H1 (cell line): ENCODE data around the gene SEC62. TPM values are rescaled to one million over a fixed set of nuclear protein-coding genes. Genes with fewer than 3 reads are reported as not detected.

Experiments
- CTCF ChIA-PET: fragments of 300-600 bp; sonication (Branson Sonifier 250); formaldehyde crosslinking; loops from one replicate; lab custom pipeline; 2021; ENCODE audit not compliant: partially characterized antibody; lab: Charles Lee
- POLR2A ChIA-PET: fragments of 300-600 bp; sonication (Branson Sonifier 250); formaldehyde crosslinking; loops from one replicate; lab custom pipeline; 2021; ENCODE audit warnings: inconsistent platforms; ENCODE audit not compliant: partially characterized antibody; lab: Charles Lee
- DNase-seq, 2 experiments: peaks; one replicate each; pipeline versions ENCODE4 v3.0.0 to v3.0.0-alpha.2; 2010 to 2022; ENCODE audit warnings: low spot score in 2 of 2, low read depth in 1 of 2, mixed read lengths in 1 of 2
- FAIRE-seq: peaks from 2 replicates; lab custom pipeline; 2011; peaks lifted over from hg19 to GRCh38; lab: Jason Lieb, UNC
- H2AFZ ChIP-seq: 2 replicates; pipeline ENCODE4 v1.8.1; 2012; ENCODE audit warnings: low read length, inconsistent platforms
- H2AK5ac ChIP-seq: 2 replicates; pipeline ENCODE4 v1.6.1; 2013; ENCODE audit warnings: low read depth, low read length
- H2BK120ac ChIP-seq: replicated peaks from 2 replicates; pipeline ENCODE3; 2013; ENCODE audit warnings: low read depth, low read length, inconsistent platforms
- H2BK12ac ChIP-seq: 2 replicates; pipeline ENCODE4 v1.6.1; 2013; ENCODE audit warnings: low read depth, low read length
- H2BK15ac ChIP-seq: 2 replicates; pipeline ENCODE4 v1.6.1; 2013; ENCODE audit warnings: low read length
- H2BK20ac ChIP-seq: 2 replicates; pipeline ENCODE4 v1.6.1; 2013; ENCODE audit warnings: low read length
- H2BK5ac ChIP-seq: 2 replicates; pipeline ENCODE4 v1.6.1; 2013; ENCODE audit warnings: low read depth, low read length
- H3K14ac ChIP-seq: 2 replicates; pipeline ENCODE4 v1.6.1; 2013; ENCODE audit warnings: inconsistent platforms; ENCODE audit not compliant: insufficient read length
- H3K18ac ChIP-seq: 2 replicates; pipeline ENCODE4 v1.6.1; 2013; ENCODE audit warnings: low read length; ENCODE audit errors: extremely low read depth
- H3K23ac ChIP-seq: 2 replicates; pipeline ENCODE4 v1.6.1; 2013; ENCODE audit warnings: inconsistent platforms; ENCODE audit not compliant: insufficient read length
- H3K23me2 ChIP-seq: 2 replicates; pipeline ENCODE4 v1.6.1; 2013; ENCODE audit warnings: low read depth, low read length
- H3K27ac ChIP-seq: 2 replicates; pipeline ENCODE4 v1.6.1; 2011; ENCODE audit warnings: low read depth, low read length, inconsistent platforms
- H3K27me3 ChIP-seq, 4 experiments: replicated peaks in 1 of 4; 1 replicate in 1 of 4; 2 replicates in 3 of 4; pipeline versions ENCODE4 v1.6.1 to v1.8.1; 2011 to 2013; ENCODE audit warnings: low read length in 3 of 4, mild to moderate bottlenecking in 3 of 4, inconsistent platforms in 2 of 4, mixed read lengths in 2 of 4, moderate library complexity in 1 of 4; ENCODE audit not compliant: control insufficient read depth in 3 of 4, insufficient read depth in 3 of 4; ENCODE audit errors: extremely low read depth in 1 of 4
- H3K36me3 ChIP-seq, 4 experiments: 2 replicates each; pipeline versions ENCODE4 v1.6.1 to v1.8.1; 2011 to 2013; ENCODE audit warnings: mild to moderate bottlenecking in 4 of 4, low read length in 3 of 4, moderate library complexity in 2 of 4, control low read depth in 1 of 4, inconsistent platforms in 1 of 4; ENCODE audit not compliant: insufficient read depth in 4 of 4, control insufficient read depth in 2 of 4
- H3K4ac ChIP-seq: replicated peaks from 2 replicates; pipeline ENCODE3; 2013; ENCODE audit warnings: low read length, low read depth, mixed read lengths, inconsistent platforms; ENCODE audit not compliant: insufficient read length
- H3K4me1 ChIP-seq, 4 experiments: replicated peaks in 1 of 4; 1 replicate in 1 of 4; 2 replicates in 3 of 4; pipeline versions ENCODE4 v1.6.1 to v1.8.1; 2011 to 2013; ENCODE audit warnings: low read length in 3 of 4, inconsistent platforms in 2 of 4, mixed read lengths in 1 of 4; ENCODE audit not compliant: insufficient read depth in 4 of 4, control insufficient read depth in 3 of 4
- H3K4me2 ChIP-seq, 2 experiments: 2 replicates each; pipeline versions ENCODE4 v1.6.1 to v1.8.1; 2011 to 2013; ENCODE audit warnings: low read depth in 2 of 2, low read length in 2 of 2, control low read depth in 1 of 2, inconsistent platforms in 1 of 2, mild to moderate bottlenecking in 1 of 2; ENCODE audit not compliant: insufficient read depth in 1 of 2
- H3K4me3 ChIP-seq, 4 experiments: fragments of 200-600, 300-600 bp in 1 of 4; sonication (generic), shearing (Covaris generic), sonication (Bioruptor Twin) in 1 of 4; 2 replicates each; pipeline versions ENCODE4 v1.5.1 to v1.8.1; 2011 to 2016; ENCODE audit warnings: low read length in 4 of 4, low read depth in 3 of 4, control low read depth in 2 of 4, inconsistent platforms in 2 of 4, mild to moderate bottlenecking in 2 of 4, mixed read lengths in 1 of 4, moderate library complexity in 1 of 4; ENCODE audit not compliant: insufficient read depth in 2 of 4; ENCODE audit errors: extremely low read depth in 1 of 4
- H3K56ac ChIP-seq: replicated peaks from 2 replicates; pipeline ENCODE3; 2013; ENCODE audit warnings: low read depth, mild to moderate bottlenecking, mixed read lengths, low read length, inconsistent platforms; ENCODE audit not compliant: insufficient read length
- H3K79me1 ChIP-seq: 2 replicates; pipeline ENCODE4 v1.6.1; 2013; ENCODE audit warnings: low read depth, low read length, control low read depth
- H3K79me2 ChIP-seq, 2 experiments: 2 replicates each; pipeline versions ENCODE4 v1.6.1 to v1.8.1; 2012 to 2013; ENCODE audit warnings: low read length in 2 of 2, mild to moderate bottlenecking in 2 of 2, inconsistent platforms in 1 of 2; ENCODE audit not compliant: insufficient read depth in 2 of 2, control insufficient read depth in 1 of 2
- H3K9ac ChIP-seq, 4 experiments: replicated peaks in 1 of 4; 1 replicate in 1 of 4; 2 replicates in 3 of 4; pipeline versions ENCODE4 v1.6.1 to v1.8.1; 2011 to 2013; ENCODE audit warnings: low read depth in 3 of 4, low read length in 3 of 4, control low read depth in 2 of 4, mild to moderate bottlenecking in 2 of 4, moderate library complexity in 2 of 4, inconsistent platforms in 1 of 4; ENCODE audit errors: extremely low read depth in 1 of 4
- H3K9me3 ChIP-seq, 2 experiments: 2 replicates each; pipeline versions ENCODE4 v1.6.1 to v1.8.1; 2012 to 2013; ENCODE audit warnings: mild to moderate bottlenecking in 2 of 2, moderate library complexity in 2 of 2, control low read depth in 1 of 2, inconsistent platforms in 1 of 2, low read depth in 1 of 2, low read length in 1 of 2, mixed read lengths in 1 of 2; ENCODE audit not compliant: insufficient read depth in 2 of 2
- H4K20me1 ChIP-seq, 2 experiments: replicated peaks in 1 of 2; 2 replicates each; pipeline versions ENCODE3 to v1.8.1; 2011 to 2013; ENCODE audit warnings: inconsistent platforms in 2 of 2, low read length in 2 of 2, mild to moderate bottlenecking in 1 of 2; ENCODE audit not compliant: insufficient read depth in 2 of 2, control insufficient read depth in 1 of 2
- H4K5ac ChIP-seq: 2 replicates; pipeline ENCODE4 v1.6.1; 2013; ENCODE audit warnings: low read length, low read depth, mixed read lengths, inconsistent platforms; ENCODE audit not compliant: insufficient read length
- H4K8ac ChIP-seq: 2 replicates; pipeline ENCODE4 v1.8.0; 2013; ENCODE audit warnings: mild to moderate bottlenecking, moderate library complexity, low read length, inconsistent platforms; ENCODE audit not compliant: insufficient read depth; ENCODE audit errors: extremely low read depth
- H4K91ac ChIP-seq: replicated peaks from 2 replicates; pipeline ENCODE3; 2013; ENCODE audit warnings: low read length, mixed read lengths, inconsistent platforms; ENCODE audit not compliant: insufficient read length
- ATF3 ChIP-seq: IDR thresholded peaks from 2 replicates; pipeline ENCODE4 v1.6.1; 2011; ENCODE audit warnings: low read depth, mild to moderate bottlenecking, low read length; ENCODE audit not compliant: insufficient read depth
- CTCF ChIP-seq, 3 experiments: IDR thresholded peaks; 1 replicate in 2 of 3; 2 replicates in 1 of 3; pipeline versions ENCODE4 v1.5.1 to v1.6.1; 2011; ENCODE audit warnings: low read length in 3 of 3, mild to moderate bottlenecking in 3 of 3, inconsistent platforms in 2 of 3, low read depth in 1 of 3, moderate library complexity in 1 of 3; ENCODE audit not compliant: insufficient read depth in 1 of 3; ENCODE audit errors: control extremely low read depth in 1 of 3
- E2F6 ChIP-seq: IDR thresholded peaks from 2 replicates; pipeline ENCODE4 v1.6.1; 2012; ENCODE audit warnings: inconsistent platforms
- EZH2 ChIP-seq: fragments of 200-600 bp; sonication (generic); IDR thresholded peaks from 2 replicates; pipeline ENCODE4 v1.7.1; 2012; ENCODE audit warnings: low read depth, mild to moderate bottlenecking, moderate library complexity, low read length, inconsistent platforms; ENCODE audit not compliant: severe bottlenecking
- JUN ChIP-seq: IDR thresholded peaks from 2 replicates; pipeline ENCODE4 v1.6.1; 2011; ENCODE audit warnings: low read depth, mild to moderate bottlenecking, improper control_type of control experiment, low read length
- MAX ChIP-seq: IDR thresholded peaks from 2 replicates; pipeline ENCODE4 v1.6.1; 2012; ENCODE audit warnings: inconsistent platforms
- RFX5 ChIP-seq: IDR thresholded peaks from 2 replicates; pipeline ENCODE4 v1.6.1; 2011; ENCODE audit warnings: low read depth, low read length, improper control_type of control experiment, borderline replicate concordance
- RXRA ChIP-seq: IDR thresholded peaks from 2 replicates; pipeline ENCODE4 v1.6.1; 2011; ENCODE audit warnings: low read depth, mild to moderate bottlenecking, low read length, moderate library complexity; ENCODE audit not compliant: insufficient read depth
- SIX5 ChIP-seq: IDR thresholded peaks from 2 replicates; pipeline ENCODE4 v1.6.1; 2011; ENCODE audit warnings: mild to moderate bottlenecking, low read depth, low read length
- SUZ12 ChIP-seq: fragments of 200-600 bp; sonication (generic); IDR thresholded peaks from 2 replicates; pipeline ENCODE4 v1.6.1; 2012; ENCODE audit warnings: mild to moderate bottlenecking, inconsistent platforms, low read length, moderate library complexity, mixed read lengths
- WGBS, 2 experiments: shearing (Covaris generic) in 1 of 2; methylation state at CpG; one replicate each; pipeline versions ENCODE4 v1.1.6 to v1.1.7; 2013 to 2015; ENCODE audit warnings: low lambda C conversion rate in 2 of 2, mixed read lengths in 2 of 2, inconsistent platforms in 1 of 2, low coverage in 1 of 2, missing lambda C conversion rate in 1 of 2; ENCODE audit not compliant: insufficient replicate concordance in 2 of 2, insufficient coverage in 1 of 2, insufficient read length in 1 of 2; ENCODE audit errors: extremely low coverage in 1 of 2, missing lambda C conversion rate in 1 of 2; 5-methylcytosine and 5-hydroxymethylcytosine counted together
- polyA plus RNA-seq, 7 experiments: library from polyadenylated mRNA; depleted of rRNA in 3 of 7; stranded (reverse) in 5 of 7; unstranded in 2 of 7; fragments of >200 nt in 5 of 7; fragments of 200-250 nt in 2 of 7; gene quantifications; 1 replicate in 5 of 7; 2 replicates in 1 of 7; 4 replicates in 1 of 7; pipeline versions ENCODE4 v1.2.1 to v1.2.3, GENCODE V29; 2011 to 2013; ENCODE audit warnings: missing spikeins in 2 of 7, mixed read lengths in 2 of 7
- total RNA-seq: library from RNA; stranded (reverse); fragmentation: NEBNext Ultra II Directional; extraction: Animal tissue kit (Norgen Biotek cat#: 25700); gene quantifications from 2 replicates; pipeline ENCODE4 v1.2.1, GENCODE V29; 2021

Gene SEC62
- total and polyA plus RNA-seq, 2 of the 8 experiments (the other 6 are each of a cell fraction or from before 2014, with no cell fraction given) = 67.8 to 113 TPM

- Histone ChIP-seq H3K27me3 (no peaks in the 10 kb centered on the region), H3K36me3 (no peaks in the 10 kb centered on the region), H2BK15ac (no peak overlapping the region), H3K23ac (no peak overlapping the region), H3K4me3 (no peak overlapping the region), H3K23me2 (no peaks in the 10 kb centered on the region), H3K79me1 (no peaks in the 10 kb centered on the region), H3K4me2 (no peak overlapping the region), H2BK20ac (no peak overlapping the region), H4K20me1 (no peaks in the 10 kb centered on the region), H2AK5ac (no peak overlapping the region), H2BK5ac (no peak overlapping the region), H3K9ac (no peak overlapping the region), H3K27ac (no peak overlapping the region), H3K18ac (no peak overlapping the region), H4K91ac (no peak overlapping the region), H3K79me2 (no peaks in the 10 kb centered on the region), H3K56ac (no peak overlapping the region), H4K8ac (no peak overlapping the region), H2AFZ (no peak overlapping the region), H2BK120ac (no peak overlapping the region), H3K9me3 (no peaks in the 10 kb centered on the region), H2BK12ac (no peak overlapping the region), H3K14ac (no peak overlapping the region), H3K4me1 (no peaks in the 10 kb centered on the region), H4K5ac (no peak overlapping the region), H3K4ac (no peak overlapping the region)
- no peak for FAIRE-seq
- no peak for DNase-seq
- ChIA-PET CTCF (interaction anchor here (2.8 kb wide), 1 partner anchor 17 kb away, joined by 9 read pairs; no protein-coding TSS in a partner anchor), POLR2A (no interaction called here)
- 92% methylated on average over 2 of the region's 2 CpGs; no CpG with 5 or more reads in 1 of the 2 experiments for WGBS, 2 experiments
- TF ChIP-seq JUN (no peak), SIX5 (no peak), EZH2 (no peak), E2F6 (no peak), MAX (no peak), CTCF (IDR thresholded peaks at IDR 0.05; ENCODE audit: control extremely low read depth in 1 of 3, insufficient read depth in 1 of 3, low read depth in 1 of 3, low read length in 3 of 3) (no peak), SUZ12 (no peak), ATF3 (no peak), RXRA (no peak), RFX5 (no peak)
These were observed 37.3 kb downstream of the SEC62 start for GRCh38 chr3:170003881-170004356.
